IMR-90 (cell line): ENCODE measurements around the gene BRSK1. TPM values are rescaled to one million over a fixed set of nuclear protein-coding genes. Genes with fewer than 3 reads are reported as not detected.

Experiments used
- MAFK ChIP-seq: IDR thresholded peaks from 2 replicates; pipeline ENCODE4 v1.6.1; 2012; ENCODE audit warnings: low read depth, low read length, improper control_type of control experiment
- NFE2L2 ChIP-seq: fragments of 150-350 bp; IDR thresholded peaks from 2 replicates; pipeline ENCODE4 v1.6.1; 2016; ENCODE audit warnings: low read depth, mild to moderate bottlenecking, low read length
- RAD21 ChIP-seq: IDR thresholded peaks from 2 replicates; pipeline ENCODE4 v1.6.1; 2012; ENCODE audit warnings: low read length, improper control_type of control experiment
- SMC3 ChIP-seq: fragments of 150-350 bp; IDR thresholded peaks from 2 replicates; pipeline ENCODE4 v1.6.1; 2016; ENCODE audit warnings: low read depth, mild to moderate bottlenecking, antibody characterized with exemption, low read length, moderate library complexity
- polyA plus RNA-seq, 3 experiments: library from polyadenylated mRNA; depleted of rRNA; stranded (reverse); fragments of >200 nt; gene quantifications; 2 replicates each; pipeline ENCODE4 v1.2.3, GENCODE V29; 2012; ENCODE audit warnings: low replicate concordance in 1 of 3
- total RNA-seq: library from RNA; depleted of rRNA; stranded (reverse); fragments of >200 nt; gene quantifications from 2 replicates; pipeline ENCODE4 v1.2.3, GENCODE V29; 2012

BRSK1 gene
- total and polyA plus RNA-seq, 2 of the 4 experiments (the other 2 are of a cell fraction) = 2.5 to 22.3 TPM

- no peak for TF ChIP-seq RAD21
- 0 out of 2 replicates have a peak, but pooled peaks have one; percentile 9 for TF ChIP-seq NFE2L2
- no peak for TF ChIP-seq SMC3
- no peak for TF ChIP-seq MAFK
Measured at GRCh38 chr19:55279770-55280643, 3.8 kb upstream of the BRSK1 start, which contains the start of gene HSPBP1 (continued).
